Trophoblast cell (in vitro differentiated cells and primary cell): ENCODE measurements around the gene TSFM.
"Not testable (repeated sequence)": the region's sequence is repeated elsewhere in the genome, so short reads cannot be mapped to it uniquely, and the experiment has no call there.

ENCODE experiments used
- DNase-seq, 2 donors: peaks; one replicate each; pipeline ENCODE4 v3.0.0-alpha.2; 2016
- H2AFZ ChIP-seq: 2 replicates; pipeline ENCODE4 v1.6.1; 2013; ENCODE audit warnings: low read length, moderate library complexity, mild to moderate bottlenecking; ENCODE audit not compliant: insufficient read depth, poor library complexity
- H2AK5ac ChIP-seq: 2 replicates; pipeline ENCODE4 v1.6.1; 2013; ENCODE audit warnings: mild to moderate bottlenecking, low read length
- H2BK120ac ChIP-seq: 2 replicates; pipeline ENCODE4 v1.6.1; 2013; ENCODE audit warnings: low read length, mild to moderate bottlenecking, moderate library complexity; ENCODE audit not compliant: insufficient read depth, poor library complexity
- H2BK12ac ChIP-seq: 2 replicates; pipeline ENCODE4 v1.6.1; 2013; ENCODE audit warnings: mild to moderate bottlenecking, low read length, moderate library complexity
- H2BK5ac ChIP-seq: 2 replicates; pipeline ENCODE4 v1.6.1; 2013; ENCODE audit warnings: low read length, low read depth, moderate library complexity, mild to moderate bottlenecking; ENCODE audit not compliant: poor library complexity
- H3K14ac ChIP-seq: 2 replicates; pipeline ENCODE4 v1.6.1; 2013; ENCODE audit warnings: mild to moderate bottlenecking, low read length
- H3K18ac ChIP-seq: 2 replicates; pipeline ENCODE4 v1.6.1; 2013; ENCODE audit warnings: mild to moderate bottlenecking, low read length
- H3K23ac ChIP-seq: 2 replicates; pipeline ENCODE4 v1.6.1; 2013; ENCODE audit warnings: low read length
- H3K27ac ChIP-seq: 2 replicates; pipeline ENCODE4 v1.5.1; 2013; ENCODE audit warnings: low read depth, mild to moderate bottlenecking, inconsistent platforms, low read length, moderate library complexity
- H3K27me3 ChIP-seq: 2 replicates; pipeline ENCODE4 v1.6.1; 2013; ENCODE audit warnings: inconsistent platforms, mild to moderate bottlenecking, low read length, moderate library complexity; ENCODE audit not compliant: insufficient read depth
- H3K36me3 ChIP-seq, 2 experiments: 1 replicate in 1 of 2; 2 replicates in 1 of 2; pipeline ENCODE4 v1.6.1; 2013; ENCODE audit warnings: low read length in 2 of 2, mild to moderate bottlenecking in 2 of 2, moderate library complexity in 1 of 2; ENCODE audit not compliant: insufficient read depth in 2 of 2, control insufficient read depth in 1 of 2
- H3K4ac ChIP-seq: 2 replicates; pipeline ENCODE4 v1.6.1; 2013; ENCODE audit warnings: low read depth, mild to moderate bottlenecking, low read length, moderate library complexity
- H3K4me1 ChIP-seq, 2 experiments: 1 replicate in 1 of 2; 2 replicates in 1 of 2; pipeline ENCODE4 v1.6.1; 2013; ENCODE audit warnings: low read length in 2 of 2, mild to moderate bottlenecking in 2 of 2, moderate library complexity in 1 of 2; ENCODE audit not compliant: insufficient read depth in 2 of 2, control insufficient read depth in 1 of 2
- H3K4me2 ChIP-seq: 2 replicates; pipeline ENCODE4 v1.6.1; 2013; ENCODE audit warnings: inconsistent platforms, mild to moderate bottlenecking, low read length, moderate library complexity
- H3K4me3 ChIP-seq: 2 replicates; pipeline ENCODE4 v1.5.1; 2013; ENCODE audit warnings: mild to moderate bottlenecking, low read depth, low read length, inconsistent platforms
- H3K79me1 ChIP-seq: one replicate; pipeline ENCODE4 v1.6.1; 2013; ENCODE audit warnings: low read length
- H3K79me2 ChIP-seq: 2 replicates; pipeline ENCODE4 v1.6.1; 2013; ENCODE audit warnings: low read length, mild to moderate bottlenecking; ENCODE audit not compliant: control insufficient read depth, insufficient read depth, poor library complexity
- H3K9ac ChIP-seq: 2 replicates; pipeline ENCODE4 v1.6.1; 2013; ENCODE audit warnings: mild to moderate bottlenecking, low read length
- H3K9me3 ChIP-seq: 2 replicates; pipeline ENCODE4 v1.6.1; 2013; ENCODE audit warnings: low read depth, mild to moderate bottlenecking, control low read depth, inconsistent platforms, low read length; ENCODE audit not compliant: insufficient read depth
- H4K12ac ChIP-seq: 2 replicates; pipeline ENCODE4 v1.6.1; 2013; ENCODE audit warnings: low read depth, mild to moderate bottlenecking, low read length, moderate library complexity
- H4K8ac ChIP-seq: 2 replicates; pipeline ENCODE4 v1.6.1; 2013; ENCODE audit warnings: low read depth, mild to moderate bottlenecking, low read length, moderate library complexity
- H4K91ac ChIP-seq: one replicate; pipeline ENCODE4 v1.6.1; 2013; ENCODE audit warnings: low read depth, mild to moderate bottlenecking, low read length, moderate library complexity
- WGBS: extraction: QIAGEN DNeasy Blood & Tissue Kit; methylation state at CpG from one replicate; pipeline ENCODE4 v1.1.7; 2013; ENCODE audit warnings: missing lambda C conversion rate; ENCODE audit not compliant: insufficient read length, insufficient coverage; ENCODE audit errors: extremely low coverage; 5-methylcytosine and 5-hydroxymethylcytosine counted together

TSFM gene

DNA sequence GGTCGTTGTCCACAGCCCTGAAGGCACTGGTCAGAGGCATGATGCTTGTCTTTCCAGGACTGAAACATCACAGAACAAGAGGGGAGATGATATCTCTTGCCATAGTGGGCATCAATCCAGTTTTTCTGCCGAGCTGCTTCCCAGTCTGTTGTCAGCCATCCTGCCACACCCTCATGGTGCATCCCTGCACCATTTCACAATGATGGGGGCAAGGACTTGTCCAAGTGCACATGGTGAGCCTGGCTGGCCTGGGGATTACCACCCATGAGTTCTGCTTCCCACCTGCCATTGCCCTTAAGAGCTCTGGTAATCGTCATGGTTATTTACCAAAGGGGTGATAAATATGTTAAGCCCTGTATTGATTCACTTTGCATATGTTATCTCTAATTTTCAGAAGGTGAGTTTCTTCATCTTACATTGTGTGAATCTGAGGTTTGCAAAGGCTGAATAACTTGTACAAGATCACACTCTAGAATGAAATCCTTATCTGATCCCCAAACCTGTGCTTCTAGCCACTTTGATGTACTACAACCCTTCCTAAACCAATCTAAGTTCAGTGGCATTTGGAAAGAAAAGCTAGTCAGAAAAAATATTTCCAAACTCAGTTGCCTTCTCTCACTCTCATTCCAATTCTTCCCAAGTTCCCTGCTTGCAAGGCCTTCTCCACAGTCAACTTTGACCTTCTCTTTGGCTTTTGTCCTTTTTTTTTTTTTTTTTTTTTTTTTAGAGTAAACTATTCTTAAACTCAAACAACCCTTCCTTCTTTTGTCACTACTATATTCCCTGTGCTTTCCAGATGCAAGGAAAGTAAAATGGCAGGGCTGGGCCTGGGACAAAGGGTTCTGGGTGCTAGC, 33.6 kb downstream of the TSFM start:
- Histone ChIP-seq H2BK120ac (no peak overlapping the region), H3K4me2 (no peak overlapping the region), H3K27me3 (no peaks in the 10 kb centered on the region), H3K79me2 (no peaks in the 10 kb centered on the region), H2AFZ (no peak overlapping the region), H3K23ac (no peak overlapping the region), H4K91ac (no peak overlapping the region), H2BK5ac (no peak overlapping the region), H2BK12ac (no peak overlapping the region), H3K14ac (no peak overlapping the region), H3K27ac (no peak overlapping the region), H4K12ac (no peak overlapping the region), H3K9ac (no peak overlapping the region), H3K9me3 (no peaks in the 10 kb centered on the region), H2AK5ac (no peak overlapping the region), H4K8ac (no peak overlapping the region), H3K18ac (no peak overlapping the region), H3K36me3 (peaks cover 5 to 8% of the 10 kb centered on the region in 2 experiments), H3K4me1 (no peaks in the 10 kb centered on the region), H3K79me1 (no peaks in the 10 kb centered on the region), H3K4me3 (no peak overlapping the region), H3K4ac (no peak overlapping the region)
- WGBS: no CpG with 5 or more reads among the region's 3 CpGs
- DNase-seq: no peak

DNA sequence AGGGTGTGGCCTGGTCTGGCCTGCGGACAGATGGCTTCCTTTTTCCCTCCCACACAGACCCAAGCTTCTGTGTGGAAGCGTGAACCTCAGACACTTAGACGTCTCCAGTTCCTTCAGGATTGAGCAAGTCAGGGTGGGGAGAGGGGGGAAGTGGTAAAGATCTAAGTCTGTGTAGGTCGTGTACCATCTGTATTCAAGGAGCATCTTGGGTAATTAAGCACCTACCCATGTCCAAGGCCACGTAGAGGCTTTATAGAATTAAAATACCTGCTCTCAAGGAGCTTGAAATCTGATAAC, 34.2 kb downstream of the TSFM start:
- no peak overlapping the region for H2AFZ ChIP-seq
- H2AK5ac ChIP-seq: no peak overlapping the region
- H4K12ac ChIP-seq: no peak overlapping the region
- no peaks in the 10 kb centered on the region for H3K27me3 ChIP-seq
- H3K14ac ChIP-seq: no peak overlapping the region
- no CpG with 5 or more reads among the region's 5 CpGs for WGBS
- no peak overlapping the region for H3K23ac ChIP-seq
- H2BK12ac ChIP-seq: no peak overlapping the region
- H2BK5ac ChIP-seq: no peak overlapping the region
- DNase-seq: no peak
- H3K9ac ChIP-seq: no peak overlapping the region
- H3K4me3 ChIP-seq: no peak overlapping the region
- no peak overlapping the region for H4K91ac ChIP-seq
- H3K18ac ChIP-seq: no peak overlapping the region
- H3K27ac ChIP-seq: no peak overlapping the region
- H3K79me1 ChIP-seq: no peaks in the 10 kb centered on the region
- no peaks in the 10 kb centered on the region for H3K79me2 ChIP-seq
- H3K4me1 ChIP-seq: no peaks in the 10 kb centered on the region
- H4K8ac ChIP-seq: no peak overlapping the region
- peaks cover 10 to 11% of the 10 kb centered on the region in 2 experiments for H3K36me3 ChIP-seq
- H3K9me3 ChIP-seq: no peaks in the 10 kb centered on the region
- H3K4ac ChIP-seq: no peak overlapping the region
- H2BK120ac ChIP-seq: no peak overlapping the region
- H3K4me2 ChIP-seq: no peak overlapping the region

DNA sequence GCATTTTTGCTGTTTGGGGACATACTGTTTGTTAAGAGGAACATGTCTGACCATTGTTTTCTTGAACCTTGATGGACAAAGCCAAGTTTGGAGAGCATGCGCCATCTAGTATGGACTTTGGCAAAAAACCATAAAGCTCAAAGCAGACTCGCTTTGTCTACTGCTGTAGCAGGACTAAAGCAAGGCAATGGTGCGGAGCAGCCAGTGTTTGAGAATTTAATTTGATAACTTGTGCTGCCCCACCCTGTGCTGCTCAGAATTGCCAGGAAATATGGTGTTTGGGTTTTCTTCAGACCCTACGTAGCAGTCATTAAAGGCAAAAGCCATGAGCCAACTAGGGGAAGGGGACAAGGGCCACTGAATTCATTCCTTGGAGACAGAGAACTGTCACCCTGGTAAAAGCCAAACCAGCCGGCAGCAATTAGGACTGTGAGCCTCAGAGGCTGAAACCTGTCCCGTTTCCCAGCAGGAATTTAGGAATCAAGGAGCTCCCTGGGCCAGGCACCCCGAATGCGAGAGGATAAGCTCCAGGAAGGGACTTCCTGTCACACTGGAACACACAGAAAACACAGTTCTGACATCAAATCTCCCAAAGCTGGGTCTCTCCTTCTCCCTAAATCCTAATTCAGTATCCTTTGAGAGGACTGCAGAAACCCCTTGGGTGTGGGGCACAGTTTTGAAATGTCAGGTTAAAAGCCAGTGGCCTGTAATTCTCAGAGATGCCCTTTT, 34.8 kb downstream of the TSFM start:
- H3K4me2 ChIP-seq: no peak overlapping the region
- no peak overlapping the region for H3K9ac ChIP-seq
- no peak overlapping the region for H3K4ac ChIP-seq
- H3K14ac ChIP-seq: no peak overlapping the region
- no peak overlapping the region for H2BK120ac ChIP-seq
- H3K27me3 ChIP-seq: no peaks in the 10 kb centered on the region
- H3K36me3 ChIP-seq: peaks cover 14 to 17% of the 10 kb centered on the region in 2 experiments
- H4K12ac ChIP-seq: no peak overlapping the region
- H3K9me3 ChIP-seq: no peaks in the 10 kb centered on the region
- no peak overlapping the region for H2AFZ ChIP-seq
- H3K4me3 ChIP-seq: no peak overlapping the region
- no peak overlapping the region for H4K91ac ChIP-seq
- H2AK5ac ChIP-seq: no peak overlapping the region
- H4K8ac ChIP-seq: no peak overlapping the region
- no peak overlapping the region for H3K27ac ChIP-seq
- no peak overlapping the region for H2BK12ac ChIP-seq
- H2BK5ac ChIP-seq: no peak overlapping the region
- H3K79me2 ChIP-seq: no peaks in the 10 kb centered on the region
- H3K79me1 ChIP-seq: no peaks in the 10 kb centered on the region
- no peaks in the 10 kb centered on the region for H3K4me1 ChIP-seq
- H3K23ac ChIP-seq: no peak overlapping the region
- no peak overlapping the region for H3K18ac ChIP-seq
- no CpG with 5 or more reads among the region's 8 CpGs for WGBS
- DNase-seq: no peak

DNA sequence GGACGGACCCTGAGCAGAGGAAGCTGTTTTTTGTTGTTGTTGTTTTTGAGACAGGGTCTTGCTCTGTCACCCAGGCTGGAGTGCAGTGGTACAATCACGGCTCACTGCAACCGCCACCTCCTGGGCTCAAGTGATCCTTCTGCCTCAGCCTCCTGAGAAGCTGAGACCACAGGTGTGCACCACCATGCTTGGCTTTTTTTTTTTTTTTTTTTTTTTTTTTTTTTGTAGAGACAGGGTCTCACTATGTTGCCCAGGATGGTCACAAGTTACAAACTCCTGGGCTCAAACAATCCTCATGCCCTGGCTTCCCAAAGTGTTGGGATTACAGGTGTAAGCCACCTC, 35.4 kb downstream of the TSFM start:
- not testable (repeated sequence) for H4K91ac ChIP-seq, H2BK5ac ChIP-seq, H3K79me2 ChIP-seq, H2BK12ac ChIP-seq, H3K4me1 ChIP-seq, H3K27me3 ChIP-seq, H3K23ac ChIP-seq, H2AFZ ChIP-seq, H3K18ac ChIP-seq, H3K9ac ChIP-seq, H3K4ac ChIP-seq, H3K4me2 ChIP-seq, DNase-seq, H3K9me3 ChIP-seq, H4K8ac ChIP-seq, H2BK120ac ChIP-seq, H2AK5ac ChIP-seq, H3K27ac ChIP-seq, H3K4me3 ChIP-seq, H3K14ac ChIP-seq, H3K79me1 ChIP-seq, H4K12ac ChIP-seq
- WGBS: no CpG with 5 or more reads among the region's 3 CpGs
- peaks cover 20 to 22% of the 10 kb centered on the region in 2 experiments for H3K36me3 ChIP-seq
